ENCODE data around the gene GSTM5. TPM values are rescaled to one million over a fixed set of nuclear protein-coding genes. Genes with fewer than 3 reads are reported as not detected.
"Not testable (repeated sequence)": the region's sequence is repeated elsewhere in the genome, so short reads cannot be mapped to it uniquely, and the experiment has no call there.

The GSTM5 gene
- total RNA-seq, 1 donor from 2014 or later: 27.9 TPM

GRCh38 chr1:109671067-109671466, 41.0 kb upstream of the GSTM5 start:
- no peak overlapping the region for H3K4me3 Mint-ChIP-seq (ENCODE audit: unreplicated experiment)
- H3K9me3 Mint-ChIP-seq (ENCODE audit: unreplicated experiment): no peaks in the 10 kb centered on the region
- peaks cover 6% of the 10 kb centered on the region for H3K4me1 Mint-ChIP-seq (ENCODE audit: unreplicated experiment)
- no peaks in the 10 kb centered on the region for H3K27me3 Mint-ChIP-seq (ENCODE audit: unreplicated experiment)
- no peak overlapping the region for H3K27ac Mint-ChIP-seq (ENCODE audit: unreplicated experiment)
- no peak for DNase-seq (ENCODE audit: low spot score)
- peaks cover 7% of the 10 kb centered on the region for H3K36me3 Mint-ChIP-seq (ENCODE audit: low read depth, unreplicated experiment)
- no peak for TF ChIP-seq CTCF (IDR thresholded peaks at IDR 0.05; ENCODE audit: unreplicated experiment)

- H3K4me3 Mint-ChIP-seq (ENCODE audit: unreplicated experiment); H3K36me3 Mint-ChIP-seq (ENCODE audit: low read depth, unreplicated experiment); H3K27ac Mint-ChIP-seq (ENCODE audit: unreplicated experiment); H3K27me3 Mint-ChIP-seq (ENCODE audit: unreplicated experiment); DNase-seq (ENCODE audit: low spot score); H3K9me3 Mint-ChIP-seq (ENCODE audit: unreplicated experiment); H3K4me1 Mint-ChIP-seq (ENCODE audit: unreplicated experiment): not testable (repeated sequence)
Observed at GRCh38 chr1:109673861-109674260, 38.2 kb upstream of the GSTM5 start.

- not testable (repeated sequence) for H3K27ac Mint-ChIP-seq (ENCODE audit: unreplicated experiment); H3K27me3 Mint-ChIP-seq (ENCODE audit: unreplicated experiment); DNase-seq (ENCODE audit: low spot score); H3K9me3 Mint-ChIP-seq (ENCODE audit: unreplicated experiment); H3K36me3 Mint-ChIP-seq (ENCODE audit: low read depth, unreplicated experiment); H3K4me1 Mint-ChIP-seq (ENCODE audit: unreplicated experiment); H3K4me3 Mint-ChIP-seq (ENCODE audit: unreplicated experiment)
Observed at GRCh38 chr1:109676683-109677381, 35.2 kb upstream of the GSTM5 start.

GRCh38 chr1:109677459-109677858, 34.6 kb upstream of the GSTM5 start:
- Mint-ChIP-seq H3K36me3 (ENCODE audit: low read depth, unreplicated experiment) (no peaks in the 10 kb centered on the region), H3K4me1 (ENCODE audit: unreplicated experiment) (no peaks in the 10 kb centered on the region), H3K27me3 (ENCODE audit: unreplicated experiment) (no peaks in the 10 kb centered on the region), H3K4me3 (ENCODE audit: unreplicated experiment) (no peak overlapping the region), H3K27ac (ENCODE audit: unreplicated experiment) (no peak overlapping the region), H3K9me3 (ENCODE audit: unreplicated experiment) (no peaks in the 10 kb centered on the region)
- no peak for DNase-seq (ENCODE audit: low spot score)
- no peak for TF ChIP-seq CTCF (IDR thresholded peaks at IDR 0.05; ENCODE audit: unreplicated experiment)

GRCh38 chr1:109678637-109679036, 33.4 kb upstream of the GSTM5 start:
- H3K27me3 Mint-ChIP-seq (ENCODE audit: unreplicated experiment); H3K27ac Mint-ChIP-seq (ENCODE audit: unreplicated experiment); H3K4me1 Mint-ChIP-seq (ENCODE audit: unreplicated experiment); H3K36me3 Mint-ChIP-seq (ENCODE audit: low read depth, unreplicated experiment); H3K4me3 Mint-ChIP-seq (ENCODE audit: unreplicated experiment); DNase-seq (ENCODE audit: low spot score); H3K9me3 Mint-ChIP-seq (ENCODE audit: unreplicated experiment): not testable (repeated sequence)

GRCh38 chr1:109684777-109685176, 27.3 kb upstream of the GSTM5 start:
- not testable (repeated sequence) for H3K27me3 Mint-ChIP-seq (ENCODE audit: unreplicated experiment); H3K36me3 Mint-ChIP-seq (ENCODE audit: low read depth, unreplicated experiment); H3K9me3 Mint-ChIP-seq (ENCODE audit: unreplicated experiment); DNase-seq (ENCODE audit: low spot score); H3K4me3 Mint-ChIP-seq (ENCODE audit: unreplicated experiment); H3K27ac Mint-ChIP-seq (ENCODE audit: unreplicated experiment); H3K4me1 Mint-ChIP-seq (ENCODE audit: unreplicated experiment)

- DNase-seq (ENCODE audit: low spot score); H3K4me1 Mint-ChIP-seq (ENCODE audit: unreplicated experiment); H3K4me3 Mint-ChIP-seq (ENCODE audit: unreplicated experiment); H3K27ac Mint-ChIP-seq (ENCODE audit: unreplicated experiment); H3K27me3 Mint-ChIP-seq (ENCODE audit: unreplicated experiment); H3K36me3 Mint-ChIP-seq (ENCODE audit: low read depth, unreplicated experiment); H3K9me3 Mint-ChIP-seq (ENCODE audit: unreplicated experiment): not testable (repeated sequence)
Observed at GRCh38 chr1:109685399-109685798, 26.7 kb upstream of the GSTM5 start.

- H3K4me3 Mint-ChIP-seq (ENCODE audit: unreplicated experiment); DNase-seq (ENCODE audit: low spot score); H3K27me3 Mint-ChIP-seq (ENCODE audit: unreplicated experiment); H3K36me3 Mint-ChIP-seq (ENCODE audit: low read depth, unreplicated experiment); H3K27ac Mint-ChIP-seq (ENCODE audit: unreplicated experiment); H3K9me3 Mint-ChIP-seq (ENCODE audit: unreplicated experiment); H3K4me1 Mint-ChIP-seq (ENCODE audit: unreplicated experiment): not testable (repeated sequence)
Observed at GRCh38 chr1:109685890-109686289, 26.2 kb upstream of the GSTM5 start.

GRCh38 chr1:109687109-109687508, 24.9 kb upstream of the GSTM5 start:
- not testable (repeated sequence) for H3K27ac Mint-ChIP-seq (ENCODE audit: unreplicated experiment); H3K36me3 Mint-ChIP-seq (ENCODE audit: low read depth, unreplicated experiment); H3K4me1 Mint-ChIP-seq (ENCODE audit: unreplicated experiment); DNase-seq (ENCODE audit: low spot score); H3K27me3 Mint-ChIP-seq (ENCODE audit: unreplicated experiment); H3K4me3 Mint-ChIP-seq (ENCODE audit: unreplicated experiment); H3K9me3 Mint-ChIP-seq (ENCODE audit: unreplicated experiment)

All from endothelial cell (in vitro differentiated cells).